Fibroblast of skin of right quadriceps (primary cell): ENCODE results near the gene FTO.

ENCODE experiments used
- DNase-seq: peaks from one replicate; pipeline ENCODE4 v3.0.0-alpha.2; 2013

FTO gene

DNA sequence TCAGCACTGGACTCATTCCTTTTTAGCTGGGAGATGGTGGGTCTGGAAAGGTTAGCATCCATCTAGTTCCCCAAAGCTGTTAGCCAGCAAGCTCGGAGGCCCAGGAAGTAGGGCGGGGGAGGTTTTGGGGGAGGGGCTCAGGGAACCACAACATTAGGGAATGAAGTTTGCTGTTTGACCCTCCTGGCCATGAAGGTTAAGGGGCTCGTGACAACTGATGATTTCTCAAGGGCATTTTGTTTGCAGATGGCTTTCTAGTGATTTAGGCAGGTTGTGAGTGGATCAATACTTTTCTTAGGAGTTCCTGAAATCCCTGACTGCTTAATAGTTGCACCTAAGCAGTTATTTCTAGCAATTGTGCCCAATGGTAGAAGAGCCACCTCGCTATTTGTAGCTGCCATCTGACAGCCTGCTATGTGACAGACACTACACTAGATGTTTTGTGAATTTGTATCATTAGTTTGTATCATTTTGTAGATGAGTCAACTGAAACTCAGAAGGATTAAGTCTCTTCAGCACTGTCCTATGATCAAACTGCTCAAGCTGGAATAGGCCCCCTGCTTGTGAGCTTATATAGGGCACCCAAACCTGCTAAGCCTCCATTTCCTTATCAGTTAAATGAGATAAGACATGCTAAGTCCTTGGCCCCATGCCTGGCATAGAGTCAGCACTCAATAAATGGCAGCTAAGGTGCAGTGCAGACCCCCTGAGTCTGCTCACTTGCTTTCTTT is 436.3 kb downstream of the FTO start:
- DNase-seq, result no peak

GRCh38 chr16:54140788-54141136 is 436.8 kb downstream of the FTO start:
- DNase-seq, result no peak

DNA sequence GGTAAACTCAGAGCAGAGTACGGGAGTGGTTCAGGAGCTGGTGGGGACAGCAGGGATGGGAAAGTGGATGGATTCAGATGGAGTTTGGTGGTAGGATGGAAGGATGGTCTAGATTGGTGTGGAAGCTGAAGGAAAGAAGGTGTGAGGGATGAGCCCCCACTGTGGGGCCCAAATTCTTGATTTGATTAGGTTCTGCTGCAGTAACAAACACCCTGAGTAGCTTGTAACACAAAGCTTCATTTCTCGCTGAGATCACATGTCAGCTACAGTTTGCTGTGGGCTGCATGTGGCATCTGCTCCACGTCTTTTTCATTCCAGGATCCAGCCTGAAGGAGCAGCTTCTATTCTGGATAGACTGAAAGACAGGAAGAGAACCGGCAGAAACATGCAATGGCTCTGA is 438.8 kb downstream of the FTO start:
- no peak for DNase-seq

GRCh38 chr16:54143410-54143809 is 439.5 kb downstream of the FTO start:
- DNase-seq, result no peak

DNA sequence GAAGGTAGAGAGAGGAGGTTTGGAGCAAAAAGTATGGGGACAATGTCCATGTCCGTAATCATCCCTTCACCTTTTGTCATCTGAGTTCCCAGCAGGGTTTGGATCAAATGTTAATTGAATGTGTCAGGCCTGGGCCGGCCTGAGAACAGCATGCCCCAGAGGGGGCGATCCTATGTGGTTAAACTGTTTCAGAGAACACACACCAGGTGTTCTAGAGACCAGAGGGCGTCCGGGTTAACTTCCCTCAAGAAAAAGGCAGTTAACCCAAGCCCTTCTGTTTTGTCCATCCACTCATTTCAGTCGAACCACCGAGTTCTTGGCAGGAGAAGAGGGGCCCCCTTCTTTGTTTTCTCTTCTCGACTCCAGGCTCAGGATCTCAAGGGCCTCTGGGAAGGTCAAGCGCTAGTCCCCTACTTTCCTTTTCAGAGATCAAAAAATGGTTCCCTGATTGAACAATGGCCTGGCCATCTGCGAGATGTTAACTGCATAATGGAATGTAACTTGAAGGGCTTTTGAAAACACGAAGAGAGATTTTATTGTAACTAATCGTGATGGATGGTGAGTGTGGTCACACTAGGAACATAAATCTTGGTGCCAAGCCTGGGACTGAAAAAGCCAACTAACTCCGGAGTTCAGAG is 440.1 kb downstream of the FTO start:
- DNase-seq, result no peak

DNA sequence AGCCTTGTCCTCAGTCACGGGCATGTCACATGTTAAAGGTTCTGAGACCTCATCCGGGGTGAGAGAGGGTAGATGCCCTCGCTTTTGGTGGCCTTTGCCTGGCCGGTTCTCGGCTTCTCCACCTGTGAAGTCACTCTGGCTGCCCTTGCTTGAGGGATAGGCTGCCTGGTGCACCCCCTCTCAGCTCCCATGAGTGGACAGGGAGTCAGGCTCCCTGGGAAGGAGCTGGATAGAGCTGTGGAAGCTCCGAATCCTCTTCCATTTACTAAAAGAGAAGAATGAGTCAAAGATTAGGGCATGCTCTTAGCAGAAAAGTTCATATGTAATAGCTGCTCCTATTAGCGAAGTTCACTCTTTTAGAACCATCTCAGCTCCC is 440.6 kb downstream of the FTO start:
- DNase-seq, result no peak

DNA sequence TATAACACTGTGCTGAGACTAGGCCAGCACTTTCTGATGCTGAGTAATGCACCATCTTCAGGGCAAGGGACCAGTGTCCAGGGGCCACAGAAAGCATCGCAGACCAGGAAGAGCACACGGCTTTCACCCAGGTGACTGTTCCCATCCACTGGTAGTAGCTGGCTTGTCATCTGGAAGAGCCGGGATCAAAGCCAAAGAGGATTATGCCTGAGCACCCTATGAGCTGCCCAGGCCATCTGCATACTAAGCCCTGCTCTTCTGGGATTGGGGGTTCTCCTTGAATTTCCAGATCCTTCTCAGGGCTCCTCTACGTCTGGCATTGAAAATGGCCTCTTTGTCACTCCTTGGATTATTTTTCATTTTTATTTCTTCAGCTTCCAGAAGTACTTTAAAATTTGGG is 441.9 kb downstream of the FTO start:
- DNase-seq, result no peak

DNA sequence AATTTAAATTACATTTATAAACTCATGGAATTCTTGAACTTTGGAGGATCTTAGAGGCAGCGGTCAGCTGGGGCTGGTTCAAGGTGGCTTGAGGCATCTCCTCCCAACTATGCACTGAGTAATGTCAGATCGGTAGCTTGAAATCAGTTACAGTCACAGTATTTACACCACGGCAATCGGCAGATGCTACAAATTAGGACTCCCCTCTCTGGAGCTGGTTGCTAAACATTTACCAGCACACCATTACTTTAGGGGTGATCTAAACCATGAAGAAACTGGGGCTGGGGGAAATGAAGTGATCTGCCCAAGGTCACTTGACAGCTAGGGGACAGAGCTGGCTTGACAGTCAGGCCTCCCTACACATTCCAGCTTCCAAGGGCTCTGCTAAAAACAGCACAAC is 445.0 kb downstream of the FTO start:
- no peak for DNase-seq

GRCh38 chr16:54150861-54151260 is 446.9 kb downstream of the FTO start:
- no peak for DNase-seq

GRCh38 chr16:54152362-54153239 is 448.6 kb downstream of the FTO start:
- DNase-seq, result no peak

DNA sequence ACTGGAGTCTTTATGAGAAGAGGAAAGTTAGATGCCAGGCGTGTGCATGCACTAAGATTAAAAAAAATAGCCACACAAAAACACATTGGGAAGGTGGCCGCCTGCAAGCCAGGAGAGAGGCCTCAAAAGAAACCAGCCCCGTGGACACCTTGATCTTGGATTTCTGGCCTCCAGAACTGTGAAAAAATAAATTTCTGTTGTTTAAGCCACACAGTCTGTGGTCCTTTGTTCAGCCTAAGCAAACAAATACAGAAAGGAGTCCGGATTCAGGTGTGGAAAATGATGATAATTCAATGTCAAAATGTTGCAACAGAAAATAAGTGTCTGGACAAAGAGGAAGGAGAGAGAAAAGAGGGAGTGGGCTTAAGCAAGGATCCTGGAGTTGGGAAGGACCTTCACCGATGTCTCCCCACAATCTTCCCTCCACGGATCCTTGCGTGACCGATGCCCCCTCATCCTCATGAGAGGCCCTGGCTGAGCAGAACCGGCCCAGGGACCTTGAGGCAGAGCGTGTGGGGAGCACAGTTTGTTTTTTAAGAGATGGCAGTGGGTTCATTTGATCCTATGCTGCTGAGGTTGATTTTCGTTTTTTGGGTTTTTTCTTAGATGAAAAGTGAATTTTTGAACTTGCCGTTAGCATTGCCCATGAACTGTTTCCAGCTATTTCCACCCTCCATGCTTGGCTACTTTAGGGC is 449.4 kb downstream of the FTO start:
- DNase-seq, result no peak

DNA sequence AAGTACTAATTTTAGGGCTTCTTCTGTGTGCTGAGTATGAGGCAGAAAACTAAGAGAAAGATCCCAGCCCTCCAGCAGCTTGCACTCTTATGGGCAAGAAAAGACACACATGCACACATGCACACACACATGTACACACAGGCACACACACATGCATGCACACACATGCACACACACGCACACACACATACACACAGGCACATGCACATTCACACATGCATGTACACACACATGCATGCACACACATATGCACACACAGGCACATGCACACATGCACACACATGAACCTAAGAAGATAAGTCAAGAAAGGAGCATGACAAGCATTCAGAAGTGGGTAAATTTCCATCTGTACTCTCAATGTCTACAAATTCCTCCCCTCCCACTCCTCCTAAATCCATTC is 452.4 kb downstream of the FTO start:
- DNase-seq, result no peak

DNA sequence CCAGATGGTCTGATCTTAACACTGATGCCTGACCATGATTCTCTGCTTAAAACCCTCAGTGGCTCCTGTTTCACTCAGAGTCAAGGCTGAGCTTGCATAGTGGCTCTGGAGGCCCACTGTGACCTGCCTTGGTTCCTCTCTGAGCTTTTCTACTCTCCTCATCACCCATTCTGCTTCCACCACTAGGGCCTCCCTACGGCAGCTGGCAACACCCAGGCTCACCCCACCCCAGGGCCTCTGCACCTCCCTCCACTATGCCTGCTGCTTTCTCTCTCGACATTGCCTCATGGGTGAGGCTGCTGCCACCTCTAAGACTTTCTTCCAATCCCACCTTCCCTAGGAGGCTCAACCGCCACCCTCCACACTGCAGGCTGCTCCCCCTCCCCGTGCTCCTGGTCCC is 455.0 kb downstream of the FTO start:
- no peak for DNase-seq

GRCh38 chr16:54159490-54160080 is 455.6 kb downstream of the FTO start:
- no peak for DNase-seq

GRCh38 chr16:54160252-54160860 is 456.4 kb downstream of the FTO start:
- DNase-seq, result no peak

DNA sequence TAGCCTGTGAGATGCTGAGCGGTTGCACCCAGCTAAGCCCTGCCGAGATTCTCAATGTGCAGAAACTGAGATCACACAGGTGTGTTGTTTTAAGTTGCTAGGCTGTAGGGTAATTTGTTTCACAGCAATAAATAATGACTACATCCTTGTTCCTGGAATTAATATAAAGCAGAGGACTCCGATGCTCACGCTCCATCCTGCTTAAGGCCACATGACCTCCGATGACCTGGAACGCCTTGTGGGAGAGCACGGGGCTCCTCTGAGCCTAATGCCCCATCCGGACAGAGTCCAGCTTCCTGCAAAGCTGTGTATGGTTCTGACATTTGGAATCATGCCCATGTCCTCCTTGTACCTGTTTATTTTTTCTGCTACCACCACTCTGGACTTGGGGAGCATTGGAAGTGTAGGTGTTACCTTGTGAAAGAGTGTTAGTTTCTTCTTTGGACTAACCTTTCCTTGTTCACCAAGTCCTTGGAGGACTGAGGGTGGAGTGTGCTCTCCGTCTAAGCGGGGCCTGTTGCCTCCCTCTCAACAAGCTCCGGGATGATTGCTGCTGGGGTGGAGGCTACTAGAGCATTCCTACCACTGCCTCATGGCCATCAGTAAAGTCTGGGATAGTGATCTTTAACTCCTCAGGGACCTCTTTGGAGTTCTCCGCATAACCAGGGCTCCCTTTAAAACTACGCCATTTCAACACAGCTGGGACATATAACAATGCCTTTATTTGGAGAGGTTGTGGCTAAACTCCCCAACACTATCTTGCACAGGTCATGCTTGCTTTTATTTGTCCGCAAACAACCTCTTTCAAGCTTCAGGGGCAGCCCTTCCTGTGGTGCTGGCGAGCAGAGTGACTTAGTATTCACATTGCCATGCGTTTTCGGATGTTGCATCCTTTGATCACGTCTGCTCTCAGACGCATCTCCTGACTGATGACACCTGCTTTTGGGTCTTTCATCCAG is 457.3 kb downstream of the FTO start:
- no peak for DNase-seq

DNA sequence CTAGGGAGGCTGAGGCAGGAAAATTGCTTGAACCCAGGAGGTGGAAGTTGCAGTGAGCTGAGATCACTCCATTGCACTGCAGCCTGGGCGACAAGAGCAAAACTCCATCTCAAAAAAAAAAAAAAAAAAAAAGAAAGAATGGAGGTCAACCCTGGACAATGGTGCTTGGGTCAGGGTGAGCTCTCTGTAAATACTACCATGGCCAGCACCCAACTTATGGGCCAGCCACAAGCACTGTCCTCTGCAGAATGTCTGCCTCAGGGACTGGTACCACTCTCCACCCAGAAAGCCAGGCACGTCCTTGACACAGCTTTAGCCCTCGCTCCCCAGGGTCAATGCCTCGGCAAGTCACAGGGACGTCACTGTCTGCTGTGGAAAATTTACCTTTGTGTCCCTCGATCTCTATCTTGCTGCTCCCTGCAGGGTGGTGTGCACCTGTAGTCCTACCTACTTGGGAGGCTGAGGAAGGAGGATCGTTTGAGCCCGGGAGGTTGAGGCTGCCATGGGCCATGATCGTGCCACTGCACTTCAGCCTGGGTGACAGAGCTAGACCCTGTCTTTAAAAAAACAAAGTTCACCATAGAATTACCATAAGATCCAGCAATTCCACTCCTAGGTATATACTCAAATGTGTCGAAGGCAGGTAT is 459.4 kb downstream of the FTO start:
- no peak for DNase-seq

GRCh38 chr16:54164789-54165173 is 460.8 kb downstream of the FTO start:
- no peak for DNase-seq

DNA sequence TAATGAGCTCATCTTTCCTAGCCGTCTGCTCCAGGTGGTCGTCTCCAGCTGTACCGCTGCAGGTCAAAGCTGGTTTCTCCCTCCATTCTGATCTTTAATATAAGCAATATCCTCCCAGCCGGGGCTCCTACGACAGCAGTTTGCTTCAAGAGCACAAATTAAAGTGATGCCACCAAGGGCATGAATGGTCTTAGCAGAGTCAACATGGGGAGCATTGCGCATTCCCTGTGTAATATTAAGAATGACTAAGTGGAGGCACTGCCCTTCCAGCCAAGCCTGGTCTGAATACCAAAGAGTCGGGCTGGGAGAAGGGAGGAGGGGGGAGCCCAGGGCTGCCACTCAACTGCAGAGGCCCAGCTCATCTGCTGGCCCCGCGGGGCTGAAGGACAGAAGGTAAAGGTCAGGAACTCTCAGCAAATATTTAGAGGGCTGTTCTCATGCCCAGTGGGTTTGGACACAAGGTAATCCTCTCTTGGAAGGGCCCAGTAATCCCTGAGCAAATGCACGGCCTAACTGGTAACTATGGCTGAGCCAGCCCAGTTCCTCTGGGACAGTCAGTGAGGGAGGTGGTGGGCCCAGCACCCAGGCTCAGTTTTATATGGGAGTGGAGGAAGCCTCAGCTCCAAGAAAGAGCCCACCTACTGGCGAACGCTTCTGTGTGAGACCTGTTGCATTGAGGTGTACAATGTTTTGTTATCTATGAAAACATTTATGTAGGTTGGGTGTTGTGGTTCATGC is 461.4 kb downstream of the FTO start:
- no peak for DNase-seq
